CD4-positive, CD25-positive, alpha-beta regulatory T cell (primary cell): ENCODE measurements around the gene NBL1. TPM values are rescaled to one million over a fixed set of nuclear protein-coding genes. Genes with fewer than 3 reads are reported as not detected.
A peak's percentile ranks its signal among the peaks of the same experiment; 100 is the strongest.

Source experiments
- ATAC-seq, 2 donors: fragments of 150-1000 bp; cut with Tn5 transposase; one replicate each; pipeline ENCODE4 v1.10.0; 2021; ENCODE audit warnings: low read depth in 2 of 2, moderate number of reproducible peaks in 2 of 2, moderate library complexity in 1 of 2
- DNase-seq, 3 donors: peaks; one replicate each; pipeline versions ENCODE4 v3.0.0 to v3.0.0-alpha.2; 2012 to 2022; ENCODE audit warnings: mixed read lengths in 1 of 3
- H3K27ac ChIP-seq: one replicate; pipeline ENCODE4 v1.7.0; 2013; ENCODE audit warnings: mild to moderate bottlenecking, low read length; ENCODE audit not compliant: insufficient read depth, poor library complexity, severe bottlenecking
- H3K27me3 ChIP-seq: one replicate; pipeline ENCODE4 v1.7.0; 2013; ENCODE audit warnings: low read length; ENCODE audit not compliant: control insufficient read depth, insufficient read depth
- H3K36me3 ChIP-seq: one replicate; pipeline ENCODE4 v1.7.0; 2013; ENCODE audit warnings: mild to moderate bottlenecking, low read length, moderate library complexity; ENCODE audit not compliant: control insufficient read depth, insufficient read depth
- H3K4me1 ChIP-seq: 2 replicates; pipeline ENCODE4 v1.7.0; 2013; ENCODE audit warnings: mild to moderate bottlenecking, low read length; ENCODE audit not compliant: insufficient read depth, control insufficient read depth, poor library complexity, severe bottlenecking
- H3K4me3 ChIP-seq: one replicate; pipeline ENCODE4 v1.7.0; 2013; ENCODE audit warnings: low read depth, mild to moderate bottlenecking, low read length, moderate library complexity
- H3K9me3 ChIP-seq, 2 experiments: 1 replicate in 1 of 2; 2 replicates in 1 of 2; pipeline ENCODE4 v1.7.0; 2013; ENCODE audit warnings: low read length in 2 of 2, mild to moderate bottlenecking in 1 of 2, moderate library complexity in 1 of 2; ENCODE audit not compliant: control insufficient read depth in 2 of 2
- H3K27ac Mint-ChIP-seq, 3 donors: one replicate each; pipeline ENCODE4 v1.8.0; 2020 to 2022; ENCODE audit warnings: mild to moderate bottlenecking in 3 of 3, mixed read lengths in 3 of 3, moderate library complexity in 2 of 3
- H3K27me3 Mint-ChIP-seq: one replicate; pipeline ENCODE4 v1.8.0; 2022; ENCODE audit warnings: mild to moderate bottlenecking, mixed read lengths
- H3K36me3 Mint-ChIP-seq: one replicate; pipeline ENCODE4 v1.8.0; 2020; ENCODE audit warnings: mixed read lengths
- H3K4me1 Mint-ChIP-seq, 4 donors: one replicate each; pipeline ENCODE4 v1.8.0; 2020 to 2022; ENCODE audit warnings: mixed read lengths in 4 of 4, mild to moderate bottlenecking in 1 of 4
- H3K4me3 Mint-ChIP-seq, 4 donors: one replicate each; pipeline ENCODE4 v1.8.0; 2020 to 2022; ENCODE audit warnings: mild to moderate bottlenecking in 4 of 4, mixed read lengths in 4 of 4, moderate library complexity in 3 of 4
- H3K9me3 Mint-ChIP-seq, 7 donors: one replicate each; pipeline ENCODE4 v1.8.0; 2020 to 2022; ENCODE audit warnings: mixed read lengths in 7 of 7, mild to moderate bottlenecking in 3 of 7, moderate library complexity in 2 of 7
- polyA plus RNA-seq, 4 donors: library from polyadenylated mRNA; unstranded; fragments of 300-500 nt; fragmentation: Illumina TruSeq; gene quantifications; one replicate each; pipeline ENCODE4 v1.2.3, GENCODE V29; 2021
- total RNA-seq: library from RNA; stranded (reverse); gene quantifications from one replicate; pipeline ENCODE4 v1.2.3, GENCODE V29; 2022

NBL1 gene
- total and polyA plus RNA-seq, 5 donors from 2014 or later = 0.39 to 3.3 (median 1.3) TPM

GRCh38 chr1:19668888-19669287 lies 24.8 kb downstream of the NBL1 start:
- H3K27ac Mint-ChIP-seq = no peak overlapping the region
- peaks cover 56% of the 10 kb centered on the region for H3K27me3 Mint-ChIP-seq
- Histone ChIP-seq H3K9me3 (no peaks in the 10 kb centered on the region), H3K27me3 (peaks cover 5% of the 10 kb centered on the region), H3K27ac (no peak overlapping the region), H3K36me3 (no peaks in the 10 kb centered on the region), H3K4me3 (no peak overlapping the region), H3K4me1 (peaks cover 16% of the 10 kb centered on the region)
- H3K36me3 Mint-ChIP-seq = no peaks in the 10 kb centered on the region
- H3K4me3 Mint-ChIP-seq = peak overlapping the region in 1 of 4 donors; percentile 50
- ATAC-seq = no peak
- DNase-seq = no peak
- H3K9me3 Mint-ChIP-seq = no peaks in the 10 kb centered on the region
- H3K4me1 Mint-ChIP-seq = peaks cover 3 to 18% (median 12%) of the 10 kb centered on the region in 4 donors

GRCh38 chr1:19670787-19671186 lies 26.7 kb downstream of the NBL1 start:
- peaks cover 50% of the 10 kb centered on the region for H3K27me3 Mint-ChIP-seq
- H3K4me3 Mint-ChIP-seq = peak overlapping the region in 1 of 4 donors; percentile 1

GRCh38 chr1:19672237-19672636 lies 28.1 kb downstream of the NBL1 start:
- ATAC-seq = no peak
- Histone ChIP-seq H3K4me1 (no peaks in the 10 kb centered on the region), H3K9me3 (no peaks in the 10 kb centered on the region), H3K36me3 (no peaks in the 10 kb centered on the region), H3K27ac (no peak overlapping the region), H3K27me3 (no peaks in the 10 kb centered on the region), H3K4me3 (no peak overlapping the region)
- Mint-ChIP-seq H3K27ac (peak overlapping the region in 1 of 3 donors; percentile 66), H3K4me1 (peaks cover 0 to under 1% (median 0%) of the 10 kb centered on the region in 4 donors), H3K4me3 (no peak overlapping the region), H3K27me3 (peaks cover 45% of the 10 kb centered on the region), H3K36me3 (no peaks in the 10 kb centered on the region), H3K9me3 (no peaks in the 10 kb centered on the region)
- no peak for DNase-seq

More at GRCh38 chr1:19670787-19671186, 26.7 kb downstream of the NBL1 start:
- no peak overlapping the region for H3K27ac ChIP-seq
- DNase-seq (no peak), ATAC-seq (no peak)
- no peaks in the 10 kb centered on the region for H3K27me3 ChIP-seq
- H3K36me3 Mint-ChIP-seq = no peaks in the 10 kb centered on the region
- peaks cover 0 to 14% (median 8%) of the 10 kb centered on the region in 4 donors for H3K4me1 Mint-ChIP-seq
- H3K9me3 Mint-ChIP-seq = no peaks in the 10 kb centered on the region
- no peaks in the 10 kb centered on the region for H3K4me1 ChIP-seq
- no peaks in the 10 kb centered on the region for H3K9me3 ChIP-seq
- H3K36me3 ChIP-seq = no peaks in the 10 kb centered on the region
- H3K4me3 ChIP-seq = no peak overlapping the region
- no peak overlapping the region for H3K27ac Mint-ChIP-seq

GRCh38 chr1:19675797-19676196 lies 31.7 kb downstream of the NBL1 start:
- H3K9me3 ChIP-seq = no peaks in the 10 kb centered on the region
- Mint-ChIP-seq H3K27me3 (peaks cover 28% of the 10 kb centered on the region), H3K36me3 (peaks cover 6% of the 10 kb centered on the region), H3K27ac (no peak overlapping the region), H3K4me3 (no peak overlapping the region), H3K4me1 (no peaks in the 10 kb centered on the region), H3K9me3 (no peaks in the 10 kb centered on the region)
- H3K27me3 ChIP-seq = no peaks in the 10 kb centered on the region
- DNase-seq (no peak), ATAC-seq (no peak)
- H3K36me3 ChIP-seq = no peaks in the 10 kb centered on the region
- no peaks in the 10 kb centered on the region for H3K4me1 ChIP-seq
- no peak overlapping the region for H3K4me3 ChIP-seq
- H3K27ac ChIP-seq = no peak overlapping the region

- Histone ChIP-seq H3K27me3 (no peaks in the 10 kb centered on the region), H3K27ac (no peak overlapping the region), H3K4me3 (no peak overlapping the region), H3K9me3 (no peaks in the 10 kb centered on the region), H3K36me3 (no peaks in the 10 kb centered on the region), H3K4me1 (no peaks in the 10 kb centered on the region)
- Mint-ChIP-seq H3K9me3 (no peaks in the 10 kb centered on the region), H3K36me3 (peaks cover 6% of the 10 kb centered on the region), H3K27ac (no peak overlapping the region), H3K4me1 (no peaks in the 10 kb centered on the region), H3K27me3 (peaks cover 21% of the 10 kb centered on the region), H3K4me3 (no peak overlapping the region)
- DNase-seq (no peak), ATAC-seq (no peak)
These were observed 32.4 kb downstream of the NBL1 start for GRCh38 chr1:19676438-19676922.

GRCh38 chr1:19678493-19678892 lies 34.4 kb downstream of the NBL1 start:
- ATAC-seq = no peak

GRCh38 chr1:19678931-19679453 lies 34.9 kb downstream of the NBL1 start:
- H3K4me3 Mint-ChIP-seq = no peak overlapping the region
- Histone ChIP-seq H3K4me1 (no peaks in the 10 kb centered on the region), H3K4me3 (no peak overlapping the region), H3K27me3 (no peaks in the 10 kb centered on the region), H3K36me3 (no peaks in the 10 kb centered on the region), H3K9me3 (no peaks in the 10 kb centered on the region), H3K27ac (no peak overlapping the region)
- ATAC-seq = no peak
- H3K36me3 Mint-ChIP-seq = peaks cover 10% of the 10 kb centered on the region
- no peak for DNase-seq
- no peaks in the 10 kb centered on the region for H3K9me3 Mint-ChIP-seq
- no peaks in the 10 kb centered on the region for H3K4me1 Mint-ChIP-seq
- H3K27me3 Mint-ChIP-seq = peaks cover 9% of the 10 kb centered on the region
- no peak overlapping the region for H3K27ac Mint-ChIP-seq

More at GRCh38 chr1:19678493-19678892, 34.4 kb downstream of the NBL1 start:
- Histone ChIP-seq H3K4me1 (no peaks in the 10 kb centered on the region), H3K27ac (no peak overlapping the region), H3K36me3 (no peaks in the 10 kb centered on the region), H3K27me3 (no peaks in the 10 kb centered on the region), H3K9me3 (no peaks in the 10 kb centered on the region), H3K4me3 (no peak overlapping the region)
- no peak for DNase-seq
- peaks cover 9% of the 10 kb centered on the region for H3K27me3 Mint-ChIP-seq
- no peak overlapping the region for H3K27ac Mint-ChIP-seq
- H3K4me1 Mint-ChIP-seq = no peaks in the 10 kb centered on the region
- no peaks in the 10 kb centered on the region for H3K9me3 Mint-ChIP-seq
- no peak overlapping the region for H3K4me3 Mint-ChIP-seq
- H3K36me3 Mint-ChIP-seq = peaks cover 10% of the 10 kb centered on the region

- Histone ChIP-seq H3K4me1 (no peaks in the 10 kb centered on the region), H3K9me3 (no peaks in the 10 kb centered on the region), H3K4me3 (no peak overlapping the region), H3K27me3 (no peaks in the 10 kb centered on the region), H3K36me3 (peaks cover 2% of the 10 kb centered on the region), H3K27ac (no peak overlapping the region)
- Mint-ChIP-seq H3K27me3 (peaks cover 9% of the 10 kb centered on the region), H3K4me3 (no peak overlapping the region), H3K27ac (no peak overlapping the region), H3K36me3 (peaks cover 10% of the 10 kb centered on the region), H3K9me3 (no peaks in the 10 kb centered on the region), H3K4me1 (no peaks in the 10 kb centered on the region)
- ATAC-seq = no peak
- no peak for DNase-seq
These were observed 35.6 kb downstream of the NBL1 start for GRCh38 chr1:19679691-19680090.
